ENCODE measurements around the gene SETBP1.

SETBP1 gene

GRCh38 chr18:44936485-44936884, 255.8 kb downstream of the SETBP1 start:
- Histone ChIP-seq H2AFZ (ENCODE audit: low read length, unreplicated experiment) (no peak overlapping the region), H3K27me3 (ENCODE audit: insufficient read depth, low read length) (no peaks in the 10 kb centered on the region; the same call in 1 of the 2 replicates), H3K4me1 (ENCODE audit: control insufficient read depth, insufficient read depth, low read length, unreplicated experiment) (peaks cover 5% of the 10 kb centered on the region), H3K4me3 (ENCODE audit: low read depth, low read length) (no peak overlapping the region), H3K79me2 (ENCODE audit: control insufficient read depth, insufficient read depth, low read length, unreplicated experiment) (no peaks in the 10 kb centered on the region), H3K36me3 (ENCODE audit: insufficient read depth, low read length) (no peaks in the 10 kb centered on the region), H3K27ac (ENCODE audit: low read depth, low read length) (no peak overlapping the region)

- Histone ChIP-seq H3K36me3 (ENCODE audit: insufficient read depth, low read length) (no peaks in the 10 kb centered on the region), H3K4me3 (ENCODE audit: low read depth, low read length) (no peak overlapping the region), H3K27ac (ENCODE audit: low read depth, low read length) (no peak overlapping the region), H3K79me2 (ENCODE audit: control insufficient read depth, insufficient read depth, low read length, unreplicated experiment) (no peaks in the 10 kb centered on the region), H3K4me1 (ENCODE audit: control insufficient read depth, insufficient read depth, low read length, unreplicated experiment) (peaks cover 5% of the 10 kb centered on the region), H3K27me3 (ENCODE audit: insufficient read depth, low read length) (no peaks in the 10 kb centered on the region; the same call in 1 of the 2 replicates), H2AFZ (ENCODE audit: low read length, unreplicated experiment) (no peak overlapping the region)
These were observed 257.5 kb downstream of the SETBP1 start for GRCh38 chr18:44937960-44938719.

- H2AFZ ChIP-seq (ENCODE audit: low read length, unreplicated experiment), result no peak overlapping the region
- H3K27ac ChIP-seq (ENCODE audit: low read depth, low read length), result no peak overlapping the region
- H3K36me3 ChIP-seq (ENCODE audit: insufficient read depth, low read length), result no peaks in the 10 kb centered on the region
- no peaks in the 10 kb centered on the region for H3K79me2 ChIP-seq (ENCODE audit: control insufficient read depth, insufficient read depth, low read length, unreplicated experiment)
- peaks cover 5% of the 10 kb centered on the region for H3K4me1 ChIP-seq (ENCODE audit: control insufficient read depth, insufficient read depth, low read length, unreplicated experiment)
- no peaks in the 10 kb centered on the region; the same call in 1 of the 2 replicates for H3K27me3 ChIP-seq (ENCODE audit: insufficient read depth, low read length)
- no peak overlapping the region for H3K4me3 ChIP-seq (ENCODE audit: low read depth, low read length)
These were observed 258.3 kb downstream of the SETBP1 start for GRCh38 chr18:44938720-44939665.

- Histone ChIP-seq H3K4me3 (ENCODE audit: low read depth, low read length) (no peak overlapping the region), H3K27ac (ENCODE audit: low read depth, low read length) (no peak overlapping the region)
These were observed 260.8 kb downstream of the SETBP1 start for GRCh38 chr18:44941516-44941915.

GRCh38 chr18:44942073-44942472, 261.4 kb downstream of the SETBP1 start:
- no peak overlapping the region for H3K27ac ChIP-seq (ENCODE audit: low read depth, low read length)
- H3K4me1 ChIP-seq (ENCODE audit: control insufficient read depth, insufficient read depth, low read length, unreplicated experiment), result peaks cover 5% of the 10 kb centered on the region
- H3K4me3 ChIP-seq (ENCODE audit: low read depth, low read length), result no peak overlapping the region
- H2AFZ ChIP-seq (ENCODE audit: low read length, unreplicated experiment), result no peak overlapping the region
- H3K27me3 ChIP-seq (ENCODE audit: insufficient read depth, low read length), result no peaks in the 10 kb centered on the region; the same call in 1 of the 2 replicates
- H3K36me3 ChIP-seq (ENCODE audit: insufficient read depth, low read length), result no peaks in the 10 kb centered on the region
- H3K79me2 ChIP-seq (ENCODE audit: control insufficient read depth, insufficient read depth, low read length, unreplicated experiment), result no peaks in the 10 kb centered on the region

More at GRCh38 chr18:44941516-44941915, 260.8 kb downstream of the SETBP1 start:
- Histone ChIP-seq H2AFZ (ENCODE audit: low read length, unreplicated experiment) (no peak overlapping the region), H3K27me3 (ENCODE audit: insufficient read depth, low read length) (no peaks in the 10 kb centered on the region; the same call in 1 of the 2 replicates), H3K4me1 (ENCODE audit: control insufficient read depth, insufficient read depth, low read length, unreplicated experiment) (peaks cover 5% of the 10 kb centered on the region), H3K36me3 (ENCODE audit: insufficient read depth, low read length) (no peaks in the 10 kb centered on the region), H3K79me2 (ENCODE audit: control insufficient read depth, insufficient read depth, low read length, unreplicated experiment) (no peaks in the 10 kb centered on the region)

- H3K27ac ChIP-seq (ENCODE audit: low read depth, low read length), result no peak overlapping the region
These were observed 262.7 kb downstream of the SETBP1 start for GRCh38 chr18:44943311-44943881.

GRCh38 chr18:44944461-44944860, 263.8 kb downstream of the SETBP1 start:
- Histone ChIP-seq H3K27me3 (ENCODE audit: insufficient read depth, low read length) (no peaks in the 10 kb centered on the region; the same call in 1 of the 2 replicates), H3K27ac (ENCODE audit: low read depth, low read length) (no peak overlapping the region), H2AFZ (ENCODE audit: low read length, unreplicated experiment) (no peak overlapping the region), H3K79me2 (ENCODE audit: control insufficient read depth, insufficient read depth, low read length, unreplicated experiment) (no peaks in the 10 kb centered on the region), H3K4me1 (ENCODE audit: control insufficient read depth, insufficient read depth, low read length, unreplicated experiment) (no peaks in the 10 kb centered on the region), H3K4me3 (ENCODE audit: low read depth, low read length) (no peak overlapping the region), H3K36me3 (ENCODE audit: insufficient read depth, low read length) (no peaks in the 10 kb centered on the region)

More at GRCh38 chr18:44943311-44943881, 262.7 kb downstream of the SETBP1 start:
- Histone ChIP-seq H3K27me3 (ENCODE audit: insufficient read depth, low read length) (no peaks in the 10 kb centered on the region; the same call in 1 of the 2 replicates), H2AFZ (ENCODE audit: low read length, unreplicated experiment) (no peak overlapping the region), H3K4me3 (ENCODE audit: low read depth, low read length) (no peak overlapping the region), H3K36me3 (ENCODE audit: insufficient read depth, low read length) (no peaks in the 10 kb centered on the region), H3K79me2 (ENCODE audit: control insufficient read depth, insufficient read depth, low read length, unreplicated experiment) (no peaks in the 10 kb centered on the region), H3K4me1 (ENCODE audit: control insufficient read depth, insufficient read depth, low read length, unreplicated experiment) (peaks cover 5% of the 10 kb centered on the region)

- no peak overlapping the region for H2AFZ ChIP-seq (ENCODE audit: low read length, unreplicated experiment)
- no peak overlapping the region for H3K4me3 ChIP-seq (ENCODE audit: low read depth, low read length)
- no peaks in the 10 kb centered on the region for H3K4me1 ChIP-seq (ENCODE audit: control insufficient read depth, insufficient read depth, low read length, unreplicated experiment)
- no peaks in the 10 kb centered on the region for H3K79me2 ChIP-seq (ENCODE audit: control insufficient read depth, insufficient read depth, low read length, unreplicated experiment)
- no peaks in the 10 kb centered on the region for H3K27me3 ChIP-seq (ENCODE audit: insufficient read depth, low read length)
- no peaks in the 10 kb centered on the region for H3K36me3 ChIP-seq (ENCODE audit: insufficient read depth, low read length)
- H3K27ac ChIP-seq (ENCODE audit: low read depth, low read length), result no peak overlapping the region
These were observed 265.3 kb downstream of the SETBP1 start for GRCh38 chr18:44945888-44946401.

- H3K27ac ChIP-seq (ENCODE audit: low read depth, low read length), result no peak overlapping the region
- H3K79me2 ChIP-seq (ENCODE audit: control insufficient read depth, insufficient read depth, low read length, unreplicated experiment), result no peaks in the 10 kb centered on the region
- H3K36me3 ChIP-seq (ENCODE audit: insufficient read depth, low read length), result no peaks in the 10 kb centered on the region
- no peaks in the 10 kb centered on the region for H3K27me3 ChIP-seq (ENCODE audit: insufficient read depth, low read length)
- no peak overlapping the region for H2AFZ ChIP-seq (ENCODE audit: low read length, unreplicated experiment)
- H3K4me3 ChIP-seq (ENCODE audit: low read depth, low read length), result no peak overlapping the region
- no peaks in the 10 kb centered on the region for H3K4me1 ChIP-seq (ENCODE audit: control insufficient read depth, insufficient read depth, low read length, unreplicated experiment)
These were observed 265.9 kb downstream of the SETBP1 start for GRCh38 chr18:44946529-44947113.

GRCh38 chr18:44949967-44950366, 269.3 kb downstream of the SETBP1 start:
- Histone ChIP-seq H3K4me3 (ENCODE audit: low read depth, low read length) (no peak overlapping the region), H3K4me1 (ENCODE audit: control insufficient read depth, insufficient read depth, low read length, unreplicated experiment) (no peaks in the 10 kb centered on the region), H2AFZ (ENCODE audit: low read length, unreplicated experiment) (no peak overlapping the region), H3K79me2 (ENCODE audit: control insufficient read depth, insufficient read depth, low read length, unreplicated experiment) (no peaks in the 10 kb centered on the region), H3K27me3 (ENCODE audit: insufficient read depth, low read length) (0 out of 2 replicates have a peak, but pooled peaks cover under 1% of the 10 kb centered on the region), H3K27ac (ENCODE audit: low read depth, low read length) (no peak overlapping the region), H3K36me3 (ENCODE audit: insufficient read depth, low read length) (no peaks in the 10 kb centered on the region)

All from ACC112 (cell line).